Daoy (cell line): ENCODE measurements around the gene TMEM140. TPM values are rescaled to one million over a fixed set of nuclear protein-coding genes. Genes with fewer than 3 reads are reported as not detected.
"Not testable (repeated sequence)": the region's sequence is repeated elsewhere in the genome, so short reads cannot be mapped to it uniquely, and the experiment has no call there.

Source experiments
- DNase-seq: peaks from one replicate; pipeline ENCODE4 v3.0.0-alpha.2; 2015; ENCODE audit warnings: low read depth
- total RNA-seq: library from RNA; depleted of rRNA; stranded (reverse); fragments of >200 nt; shearing (Covaris generic); gene quantifications from 2 replicates; pipeline ENCODE4 v1.2.3, GENCODE V29; 2014; rRNA removed

The TMEM140 gene
- total RNA-seq: 0.48 and 1.2 TPM in 2 replicates

DNA sequence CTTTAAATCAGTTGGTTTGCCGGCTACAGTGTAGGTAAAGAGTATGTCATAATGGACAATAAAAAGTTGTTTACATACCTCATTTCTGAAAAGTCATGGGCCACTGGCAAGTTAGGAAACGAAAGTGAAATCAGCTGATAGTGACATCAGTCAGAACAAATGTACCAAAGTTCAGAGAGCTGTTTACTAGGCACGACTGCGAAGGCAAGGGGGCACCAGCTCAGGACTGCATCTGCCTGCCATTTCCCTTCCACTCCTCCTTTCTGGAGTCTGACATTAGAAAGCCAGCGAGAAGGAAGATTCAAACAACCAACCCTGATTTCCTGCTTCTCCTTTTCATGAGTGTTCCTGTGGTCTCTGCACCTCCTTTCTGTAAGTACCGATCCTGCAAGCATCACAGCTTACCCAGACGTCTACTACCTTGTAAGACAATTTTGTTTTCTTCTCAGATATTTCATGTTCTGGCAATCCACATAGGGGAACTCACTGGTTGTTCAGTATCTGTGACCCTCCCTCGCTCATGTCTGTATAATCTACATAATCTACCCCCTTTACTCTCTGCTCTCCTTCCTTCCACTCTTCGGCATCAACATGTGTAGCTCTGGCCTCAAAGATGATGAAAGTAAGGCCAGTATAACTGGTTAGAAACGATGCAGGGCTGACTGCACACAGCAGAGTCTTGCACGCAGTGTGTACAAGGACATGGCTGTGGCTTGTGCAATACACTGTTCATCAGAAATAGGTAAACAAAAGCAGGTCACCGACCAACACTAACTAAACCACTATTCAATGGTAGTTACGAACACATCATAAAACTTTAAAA, at the start of gene TMEM140:
Gene TMEM140, plus strand, starts transcription at position 174 of the 823 bp plus-strand sequence. CDS start 16,370 bp downstream, outside the sequence.
- DNase-seq: peak; percentile 75

DNA sequence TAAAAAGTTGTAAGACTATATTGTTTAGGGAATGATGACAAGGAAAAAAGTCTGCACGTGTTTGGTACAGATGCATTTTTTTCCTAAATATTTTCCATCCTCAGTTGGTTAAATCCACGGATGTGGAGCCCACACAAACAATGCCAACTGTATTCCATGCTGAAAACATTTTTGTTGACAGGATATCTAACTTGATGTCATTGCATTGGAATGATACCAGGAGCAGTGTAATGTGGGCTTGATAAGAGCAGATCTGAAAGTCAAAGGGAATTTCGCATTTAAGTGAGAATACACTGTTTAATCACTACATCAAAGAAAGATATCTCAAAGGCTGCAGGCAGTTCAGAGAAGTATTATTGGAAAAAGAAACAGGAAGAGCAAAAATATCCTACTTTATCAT, 49.5 kb upstream of the TMEM140 start:
- no peak for DNase-seq

- no peak for DNase-seq
These were observed 47.0 kb upstream of the TMEM140 start for GRCh38 chr7:135100856-135101255.

DNA sequence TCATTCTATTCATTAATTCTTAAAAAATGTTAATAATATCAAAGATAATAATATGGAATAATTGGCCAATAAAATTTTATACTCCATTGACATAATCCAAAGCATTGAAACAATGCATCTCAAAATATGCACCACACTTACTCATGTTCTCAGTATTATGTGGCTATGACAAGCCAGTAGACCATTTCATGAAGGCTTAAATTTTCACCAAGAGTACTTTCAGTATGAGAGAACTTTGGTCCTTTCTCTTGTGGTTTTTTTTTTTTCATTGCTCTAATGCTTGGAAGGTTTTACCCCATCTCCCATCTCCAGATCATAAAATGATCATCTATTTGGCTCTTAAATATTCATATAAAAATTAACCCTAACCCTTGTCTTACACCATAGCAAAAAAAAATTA, 45.5 kb upstream of the TMEM140 start:
- DNase-seq: no peak

GRCh38 chr7:135109562-135109961, 38.3 kb upstream of the TMEM140 start:
- DNase-seq: no peak

- DNase-seq: no peak
These were observed 37.9 kb upstream of the TMEM140 start for GRCh38 chr7:135109976-135110375.

DNA sequence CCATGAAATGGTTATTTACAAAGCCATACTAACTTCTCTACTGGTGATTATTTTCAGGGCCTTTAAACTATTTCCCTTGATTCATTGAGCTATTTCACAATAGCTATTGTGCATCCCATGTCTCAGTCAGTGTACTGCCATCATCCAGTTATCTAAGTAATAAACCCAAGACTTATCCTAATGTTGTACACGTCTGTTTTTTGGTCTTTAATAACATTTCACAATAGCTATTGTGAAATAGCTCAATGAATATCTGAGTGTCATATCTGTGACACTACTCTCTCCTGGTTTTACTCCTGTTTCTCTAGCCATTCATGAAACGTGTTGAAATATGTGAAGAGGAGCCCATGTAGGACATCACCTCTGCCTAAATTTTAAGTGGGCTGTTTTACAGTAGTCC, 36.5 kb upstream of the TMEM140 start:
- DNase-seq: no peak

GRCh38 chr7:135114622-135115021, 33.2 kb upstream of the TMEM140 start:
- DNase-seq: no peak

DNA sequence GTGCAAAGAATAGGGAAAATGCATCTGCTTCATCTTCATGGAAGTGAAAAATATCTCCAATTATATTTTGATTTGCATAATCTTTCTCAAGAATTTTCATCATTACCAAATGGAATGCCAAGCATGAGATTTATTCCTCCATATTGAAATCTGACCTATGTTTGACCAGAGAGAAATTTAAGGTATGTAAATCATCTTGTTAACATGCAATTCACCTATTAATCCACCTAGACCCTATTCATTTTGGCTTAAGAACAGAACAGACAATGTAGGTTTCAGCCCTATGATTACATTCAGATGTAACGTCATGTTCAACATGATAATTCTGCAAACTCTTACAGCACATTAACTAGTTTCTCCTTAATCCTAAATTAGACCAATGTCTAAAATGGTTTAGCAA, 30.8 kb upstream of the TMEM140 start:
- DNase-seq: no peak

GRCh38 chr7:135121868-135122267, 26.0 kb upstream of the TMEM140 start:
- DNase-seq: peak; percentile 5

DNA sequence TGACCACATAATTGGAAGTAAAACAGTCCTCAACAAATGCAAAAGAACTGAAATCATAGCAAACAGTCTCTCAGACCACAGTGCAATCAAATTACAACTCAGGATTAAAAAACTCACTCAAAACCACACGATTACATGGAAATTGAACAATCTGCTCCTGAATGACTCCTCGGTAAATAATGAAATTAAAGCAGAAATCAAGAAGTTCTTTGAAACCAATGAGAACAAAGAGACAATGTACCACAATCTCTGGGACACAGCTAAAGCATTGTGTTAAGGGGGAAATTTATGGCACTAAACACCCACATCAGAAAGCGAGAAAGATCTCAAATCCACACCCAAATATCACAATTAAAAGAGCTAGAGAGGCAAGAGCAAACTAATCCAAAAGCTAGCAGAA, 23.2 kb upstream of the TMEM140 start:
- DNase-seq: not testable (repeated sequence)

- DNase-seq: no peak
These were observed 18.9 kb upstream of the TMEM140 start for GRCh38 chr7:135128931-135129330.

GRCh38 chr7:135129579-135129978, 18.3 kb upstream of the TMEM140 start:
- no peak for DNase-seq

DNA sequence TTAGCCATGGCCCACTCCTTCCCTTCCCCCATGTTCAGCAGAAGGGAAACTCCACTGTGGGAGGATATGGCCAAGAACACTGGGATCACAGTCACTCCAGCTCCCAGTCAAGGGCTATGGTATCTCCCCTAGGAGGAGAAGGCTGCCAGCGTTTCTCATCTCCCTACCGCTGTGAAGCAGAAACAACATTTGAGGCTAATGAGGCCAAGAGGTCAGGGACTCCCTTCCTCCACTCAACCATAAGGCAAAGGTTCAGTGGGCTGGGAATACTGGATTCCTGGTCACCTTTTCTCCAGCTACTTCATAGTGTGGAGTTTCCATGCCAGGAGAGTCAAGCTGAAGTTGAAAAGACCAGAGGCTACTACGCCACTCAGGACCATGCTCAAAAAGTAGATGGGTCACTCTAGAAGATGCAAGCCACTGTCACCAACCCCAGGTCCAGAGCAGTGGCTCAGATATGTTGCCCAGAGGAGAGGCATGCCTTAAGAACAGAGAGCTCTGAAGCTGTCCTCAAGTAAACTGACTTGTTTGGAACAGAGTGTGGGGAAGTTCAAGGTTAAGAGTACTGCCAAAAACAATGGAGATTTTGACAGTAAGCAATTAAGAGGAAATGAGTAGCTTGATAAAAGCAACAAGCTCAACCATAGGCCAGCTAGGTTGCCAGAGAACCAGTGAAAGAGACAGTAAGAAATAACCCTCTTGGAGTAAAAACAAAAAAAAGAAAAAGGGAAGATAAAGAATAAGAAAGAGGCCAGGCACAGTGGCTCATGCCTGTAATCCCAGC, 3.8 kb upstream of the TMEM140 start:
- DNase-seq: no peak

DNA sequence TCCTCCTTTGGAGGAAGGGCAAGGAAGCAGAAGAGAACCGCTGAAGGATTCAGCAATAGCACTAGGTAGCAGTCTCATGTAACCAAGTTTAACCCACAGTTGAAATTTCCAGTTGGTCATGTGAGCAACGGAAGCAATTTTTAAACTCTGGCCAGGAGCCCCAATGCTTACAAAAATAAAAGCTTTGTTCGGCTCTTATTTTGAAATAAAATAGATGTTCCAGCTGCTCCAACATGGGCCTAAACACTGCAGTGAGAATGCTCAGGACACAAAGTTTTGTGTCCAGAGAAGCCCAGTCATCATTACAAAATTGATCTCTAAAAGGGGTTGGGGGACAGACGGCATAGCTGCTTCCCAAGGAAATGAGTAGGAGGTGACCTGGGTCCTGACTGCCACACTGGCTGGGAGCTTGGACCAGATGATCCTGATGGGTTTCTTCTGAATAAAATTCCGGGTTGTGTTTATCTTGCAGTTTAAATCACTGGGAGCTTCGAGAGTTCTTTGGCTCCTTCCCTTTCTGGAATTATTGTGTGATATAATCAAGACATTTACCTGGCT, 452 bp upstream of the TMEM140 start:
- peak; percentile 16 for DNase-seq

DNA sequence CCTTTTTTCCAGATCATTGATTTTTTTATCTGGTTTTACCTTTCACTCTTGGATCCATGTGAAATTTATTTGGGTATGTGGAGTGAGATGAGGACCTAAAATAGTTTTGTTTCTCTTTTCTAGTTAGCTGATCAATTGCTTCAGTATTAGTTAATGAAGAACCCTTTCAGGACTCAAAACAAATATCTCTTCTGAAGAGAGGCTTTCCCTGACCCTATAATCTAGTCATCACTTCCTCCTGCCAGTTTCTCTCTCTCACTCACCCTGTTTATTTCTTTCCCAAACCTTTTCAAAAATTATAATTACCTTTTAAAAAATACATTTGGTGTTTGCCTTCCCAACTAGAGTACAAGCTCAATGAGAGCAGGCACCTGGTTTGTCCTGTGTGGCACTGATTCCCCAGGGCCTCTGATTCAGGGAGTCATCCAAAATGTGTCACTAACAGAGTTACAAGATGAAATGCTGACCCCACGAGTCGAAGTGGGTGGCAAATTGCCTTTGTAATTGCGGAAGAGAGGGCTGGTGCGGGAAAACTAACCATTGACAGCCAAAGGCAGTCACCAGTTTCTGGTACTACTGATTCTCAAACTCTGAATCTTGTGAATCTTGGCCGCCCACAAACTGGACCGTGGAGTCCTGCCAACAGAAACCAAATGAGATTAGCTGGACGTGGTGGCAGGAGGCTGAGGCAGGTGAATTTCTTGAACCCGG, 2.4 kb downstream of the TMEM140 start:
- no peak for DNase-seq

DNA sequence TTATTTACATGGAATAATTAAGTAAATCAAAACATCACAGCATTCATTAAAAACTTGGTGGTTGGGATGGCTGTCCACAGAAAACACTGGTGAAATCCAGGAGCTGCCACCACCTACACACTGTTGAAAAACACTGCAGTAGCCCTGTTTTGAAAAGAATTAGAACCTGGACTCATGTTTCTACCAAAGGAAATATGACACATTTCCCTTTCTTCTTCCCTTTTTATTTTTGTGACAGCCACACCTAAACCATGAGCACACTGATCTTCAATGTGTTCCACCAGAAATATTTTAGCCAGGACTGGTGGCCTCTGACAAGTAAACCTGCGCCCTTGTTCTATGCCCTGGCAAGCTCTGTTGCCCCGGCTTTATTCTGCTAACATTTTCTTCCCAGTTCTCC, 3.3 kb downstream of the TMEM140 start:
- no peak for DNase-seq

- DNase-seq: no peak
These were observed 3.7 kb downstream of the TMEM140 start for GRCh38 chr7:135151533-135151932.

DNA sequence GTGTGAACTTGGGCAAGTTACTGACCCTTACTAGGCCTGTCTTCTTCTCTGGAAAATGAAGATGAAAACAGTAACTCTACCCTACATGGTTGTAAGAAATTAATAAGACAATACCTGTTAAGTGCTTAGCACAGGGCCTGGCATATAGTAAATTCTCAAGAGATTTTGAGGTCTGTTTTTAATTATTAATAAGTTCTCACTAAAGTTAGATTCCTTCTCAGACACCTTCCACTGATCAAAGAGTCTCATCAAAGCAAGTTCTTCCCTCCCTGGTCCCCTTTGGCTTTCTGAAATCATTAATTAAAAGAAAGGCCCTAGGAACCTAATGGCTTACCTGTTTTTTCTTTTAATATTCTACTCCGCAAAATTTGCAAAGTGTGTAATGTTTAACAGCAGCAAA, 4.6 kb downstream of the TMEM140 start:
- no peak for DNase-seq

DNA sequence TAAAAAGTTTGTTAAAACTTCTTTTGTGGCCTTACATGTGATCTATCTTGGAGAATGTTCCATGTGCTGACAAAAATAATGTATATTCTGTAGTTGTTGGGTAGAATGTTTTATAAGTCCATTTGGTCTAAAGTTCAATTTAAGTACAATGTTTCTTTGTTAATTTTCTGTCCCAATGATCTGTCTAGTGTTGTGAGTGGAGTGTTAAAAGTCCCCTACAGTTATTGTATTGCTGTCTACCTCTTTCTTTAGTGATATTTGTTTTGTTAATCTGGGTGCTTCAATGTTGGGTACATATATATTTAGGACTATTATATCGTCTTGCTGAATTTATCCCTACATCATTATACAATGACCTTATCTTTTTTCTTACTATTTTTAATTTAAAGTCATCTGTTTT, 6.9 kb downstream of the TMEM140 start:
- no peak for DNase-seq

GRCh38 chr7:135156290-135156689, 8.4 kb downstream of the TMEM140 start:
- DNase-seq: no peak

GRCh38 chr7:135158141-135158655, 10.3 kb downstream of the TMEM140 start:
- DNase-seq: no peak
